ENCODE data around the gene RNU6-8.
A peak's percentile ranks its signal among the peaks of the same experiment; 100 is the strongest.

Gene RNU6-8

GRCh38 chr14:32202998-32203882, at the start of gene RNU6-8:
Gene RNU6-8, minus strand, starts transcription at chr14:32203269.
- peak; percentile 85 for DNase-seq

DNA sequence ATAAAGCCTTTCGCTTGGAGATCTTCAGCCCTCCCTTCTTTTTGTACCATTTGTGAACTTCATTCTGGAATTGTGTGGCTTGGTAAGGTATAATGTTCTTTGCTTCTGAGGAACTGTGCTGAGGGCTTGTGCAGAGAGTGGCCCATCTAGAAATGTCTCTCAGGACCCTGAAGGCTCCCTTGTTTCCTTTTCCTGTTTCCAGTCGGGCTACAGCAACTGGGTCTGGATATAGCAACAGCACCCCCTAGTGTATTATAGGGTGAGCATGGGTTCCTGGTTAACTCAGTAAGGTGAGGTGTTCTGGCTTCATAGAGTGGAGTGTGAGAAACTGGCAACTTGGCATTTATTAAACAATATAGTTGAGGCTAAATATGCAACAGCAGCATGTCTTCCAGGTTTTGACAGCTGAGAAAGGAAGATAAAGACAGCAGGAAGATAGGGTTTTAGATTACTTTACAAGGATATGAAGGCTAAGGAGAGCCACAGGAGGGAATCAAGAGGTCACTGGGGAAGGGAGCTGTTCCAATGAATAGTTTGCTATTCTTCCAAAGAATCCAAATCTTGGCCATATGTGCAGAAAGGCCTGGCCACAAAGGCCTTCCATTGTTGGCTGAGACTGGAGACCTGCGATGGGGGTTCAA, 49.1 kb upstream of the RNU6-8 start:
- peak; percentile 78 for DNase-seq

GRCh38 chr14:32251530-32251929, 48.5 kb upstream of the RNU6-8 start:
- DNase-seq: no peak

DNA sequence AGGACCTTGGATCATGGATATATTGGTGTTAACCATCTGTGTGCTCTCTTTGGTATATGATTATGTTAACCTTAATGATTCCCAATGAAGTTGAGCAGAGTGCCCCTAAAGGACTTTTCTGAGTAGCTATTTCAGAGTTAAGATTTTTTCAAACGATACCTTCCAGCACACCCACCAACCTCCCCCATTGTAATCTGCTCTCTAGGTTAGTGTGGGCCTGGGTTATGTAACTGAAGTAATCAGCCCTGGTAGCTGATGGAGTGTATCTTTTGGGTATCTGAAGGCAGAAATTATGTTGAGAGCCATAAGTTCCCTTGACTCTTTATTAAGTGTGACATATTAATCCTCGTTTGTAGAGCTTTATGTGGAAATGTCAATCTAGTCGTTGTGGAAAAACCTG, 47.6 kb upstream of the RNU6-8 start:
- no peak for DNase-seq

DNA sequence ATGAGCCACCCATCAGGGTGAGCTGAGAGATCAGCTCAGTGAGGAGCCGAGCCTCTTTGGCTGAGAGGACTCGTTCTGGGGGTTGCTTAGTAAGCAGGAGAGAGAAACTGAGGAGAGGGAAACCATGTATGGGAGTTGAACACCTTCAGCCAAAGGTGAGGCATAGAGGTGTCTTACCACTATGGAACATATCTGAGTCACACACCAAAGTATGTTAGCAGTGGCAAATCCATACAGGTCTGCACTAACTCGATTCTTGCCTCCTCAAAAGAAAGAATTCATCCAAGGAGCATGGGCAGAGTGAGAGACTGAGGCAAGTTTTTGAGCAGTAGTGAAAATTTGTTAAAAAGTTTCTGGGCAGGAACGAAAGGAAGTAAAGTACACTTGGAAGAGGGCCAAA, 46.7 kb upstream of the RNU6-8 start:
- no peak for DNase-seq

GRCh38 chr14:32249371-32249770, 46.3 kb upstream of the RNU6-8 start:
- DNase-seq: no peak

GRCh38 chr14:32246751-32247150, 43.7 kb upstream of the RNU6-8 start:
- no peak for DNase-seq

GRCh38 chr14:32244404-32244803, 41.3 kb upstream of the RNU6-8 start:
- DNase-seq: no peak

DNA sequence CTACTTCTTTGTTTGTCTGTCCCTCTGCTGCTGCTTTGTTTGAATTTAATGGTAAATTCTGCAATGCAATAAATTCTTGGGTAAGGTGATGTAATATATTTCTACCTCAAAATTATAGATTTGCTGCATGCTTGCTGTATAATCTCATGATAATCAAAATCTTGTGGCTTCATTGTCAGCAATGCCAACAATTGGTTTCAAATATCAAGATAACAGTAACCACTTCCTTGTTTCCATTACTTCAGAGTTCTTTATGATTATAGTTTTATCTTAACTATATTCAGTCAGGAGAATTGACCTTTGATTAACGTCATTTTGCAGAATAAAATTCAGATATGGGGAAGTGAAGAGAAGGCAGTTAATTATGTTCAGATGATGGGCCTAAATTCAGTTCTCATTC, 30.2 kb upstream of the RNU6-8 start:
- DNase-seq: no peak

GRCh38 chr14:32232481-32232880, 29.4 kb upstream of the RNU6-8 start:
- no peak for DNase-seq

DNA sequence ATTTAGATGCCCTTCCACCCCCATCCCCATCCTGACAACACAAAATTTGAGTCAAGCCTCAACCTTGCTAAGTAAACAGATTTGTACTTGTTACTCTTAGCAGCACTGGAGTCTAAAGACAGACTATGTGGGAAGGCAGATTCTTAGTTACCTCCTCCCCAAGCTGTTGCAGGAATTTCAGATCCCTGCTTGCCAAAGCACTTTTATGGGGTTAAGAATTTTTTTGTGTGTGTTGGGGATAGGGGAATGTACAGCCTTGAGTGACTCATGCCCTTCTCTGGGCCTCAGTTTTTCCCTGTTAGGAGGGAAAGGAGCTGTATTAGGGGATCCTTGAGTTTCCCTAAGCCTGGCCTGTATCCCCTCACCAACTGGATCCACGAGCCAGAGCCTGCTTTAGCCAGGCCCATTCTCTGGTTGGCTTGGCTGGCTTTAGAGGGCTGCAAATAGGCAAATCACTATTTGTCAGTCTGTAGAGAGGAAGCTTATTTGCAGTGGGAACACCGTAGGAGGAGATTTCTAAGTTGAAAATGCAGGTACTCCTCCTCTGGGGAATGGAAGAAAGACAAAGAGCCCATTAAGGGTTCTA, 27.7 kb upstream of the RNU6-8 start:
- no peak for DNase-seq

DNA sequence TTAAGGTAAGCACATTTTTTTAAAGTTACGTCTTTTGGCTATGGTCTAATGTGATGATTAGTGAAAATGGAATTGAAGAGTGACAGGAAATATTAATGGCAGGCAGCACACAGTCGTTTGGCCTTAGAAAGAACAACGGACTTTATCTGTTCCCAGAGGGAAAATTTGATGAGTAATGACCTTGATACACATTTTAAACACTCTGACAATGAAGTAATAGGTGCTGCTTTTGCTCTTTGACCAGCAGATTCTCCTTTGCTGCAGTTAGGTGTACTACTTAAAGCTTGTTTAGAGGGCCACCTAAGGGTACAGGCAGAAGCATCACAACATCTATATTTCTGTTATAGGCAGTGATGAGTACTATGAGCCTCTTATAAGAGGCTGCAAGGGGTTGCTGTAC, 27.1 kb upstream of the RNU6-8 start:
- no peak for DNase-seq

DNA sequence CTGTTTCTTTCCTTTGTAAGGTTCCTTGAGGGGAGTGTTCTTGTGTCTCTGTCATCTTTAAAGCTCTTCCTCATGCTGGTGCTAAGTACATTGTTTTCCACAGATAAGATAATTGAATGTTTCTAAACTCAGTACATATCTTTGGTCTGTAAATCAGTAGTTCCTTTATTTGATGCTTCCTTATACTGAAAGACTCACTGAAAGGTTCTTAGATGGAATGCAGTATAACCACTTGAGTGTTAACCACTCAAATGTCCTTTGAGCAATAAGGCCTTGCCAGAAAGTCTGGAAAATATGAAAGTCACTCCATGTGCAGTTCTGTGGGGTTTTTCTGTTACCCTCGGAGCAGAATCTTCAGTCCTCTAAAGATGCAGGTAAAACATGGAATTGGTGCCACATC, 23.0 kb upstream of the RNU6-8 start:
- no peak for DNase-seq

DNA sequence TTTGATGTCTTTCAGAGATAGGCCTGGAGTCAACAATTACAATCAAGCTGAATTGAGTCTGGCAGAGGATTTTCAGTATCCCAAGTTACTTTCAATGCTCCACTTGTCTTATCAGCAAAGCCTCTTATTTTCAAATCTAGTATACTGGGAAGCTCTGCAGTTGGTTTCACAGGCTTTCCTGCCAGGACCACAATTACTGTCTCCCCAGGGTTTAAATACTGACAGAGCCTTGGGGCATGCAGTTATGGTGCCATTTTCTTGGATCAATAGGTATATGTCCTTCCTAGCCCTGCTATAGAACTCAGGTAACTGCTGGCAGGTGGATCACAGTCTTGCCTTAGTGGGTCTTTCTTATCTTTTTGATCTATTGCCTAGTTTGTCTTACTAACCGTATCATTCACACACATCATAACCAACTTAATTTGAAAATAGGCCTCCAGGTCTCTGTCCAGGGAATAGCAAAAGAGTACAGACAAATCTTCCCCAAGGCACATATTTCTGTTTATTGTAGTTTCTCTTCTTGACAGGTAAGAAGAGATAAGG, 22.4 kb upstream of the RNU6-8 start:
- no peak for DNase-seq

DNA sequence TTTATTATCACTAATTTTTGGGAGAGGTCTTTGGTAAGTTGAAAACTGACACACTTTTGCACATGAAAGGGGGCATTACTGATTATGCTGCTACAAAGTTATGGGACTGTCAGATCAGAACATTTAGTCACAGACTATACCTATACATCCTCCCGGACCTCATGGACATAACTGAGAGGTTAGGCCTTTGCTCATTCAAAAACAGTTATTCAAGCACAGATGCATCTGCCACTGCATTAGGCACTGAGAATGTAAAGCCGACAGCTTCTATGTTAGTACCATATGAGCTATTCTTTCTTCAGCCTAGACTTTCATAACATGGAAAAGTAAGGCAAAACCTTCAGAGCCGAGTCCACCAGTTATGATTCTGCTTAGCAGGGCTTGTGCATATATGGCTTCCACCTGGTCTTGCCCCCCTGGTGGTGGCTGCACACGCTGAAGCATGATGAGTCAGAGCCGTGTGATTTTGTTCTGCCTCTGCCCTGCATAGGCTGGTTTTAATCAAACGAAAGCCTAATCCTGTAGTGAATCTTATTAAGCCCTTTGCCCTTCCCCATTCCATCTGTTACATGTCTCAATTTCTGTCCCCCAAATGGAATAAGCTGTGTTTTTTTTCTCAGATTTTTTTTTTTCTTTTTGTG, 21.8 kb upstream of the RNU6-8 start:
- DNase-seq: peak; percentile 44

- DNase-seq: no peak
Observed at GRCh38 chr14:32217301-32217700, 14.2 kb upstream of the RNU6-8 start.

- DNase-seq: no peak
Observed at GRCh38 chr14:32212833-32213232, 9.8 kb upstream of the RNU6-8 start.

DNA sequence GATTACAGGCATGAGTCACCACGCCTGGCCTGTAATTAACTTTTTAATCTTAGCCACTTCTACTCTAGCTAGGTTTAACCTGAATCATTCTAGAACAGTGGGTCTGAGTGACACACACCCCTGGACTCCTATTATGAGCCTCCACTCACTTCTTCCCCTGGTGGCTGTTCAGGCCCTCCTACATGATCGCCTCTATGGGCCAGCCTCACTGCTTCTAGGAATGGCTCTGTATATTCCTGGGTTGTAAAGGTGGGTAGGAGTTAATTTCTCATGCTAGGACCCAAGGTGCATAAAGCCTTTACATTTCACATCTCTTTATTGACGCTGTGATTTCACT, 8.0 kb upstream of the RNU6-8 start:
- DNase-seq: no peak

DNA sequence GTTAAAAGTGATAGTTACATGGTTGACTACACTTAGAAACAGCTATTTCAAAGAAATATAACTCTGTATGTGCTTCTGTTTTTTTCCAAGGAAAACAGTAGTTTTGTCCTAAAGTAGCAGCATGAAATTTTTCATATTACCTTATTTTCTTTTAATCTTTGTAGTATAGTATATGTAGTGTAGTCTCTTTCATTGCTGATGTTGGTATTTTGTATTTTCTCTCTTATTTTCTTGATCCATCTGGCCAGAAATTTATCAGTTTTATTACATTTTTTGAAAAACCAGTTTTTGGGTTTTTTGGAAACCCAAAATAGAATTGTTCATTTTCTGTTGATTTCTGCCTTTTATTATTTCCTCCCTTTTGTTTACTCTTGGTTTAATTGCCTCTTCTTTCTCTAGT, 6.4 kb upstream of the RNU6-8 start:
- no peak for DNase-seq

GRCh38 chr14:32208490-32208889, 5.4 kb upstream of the RNU6-8 start:
- DNase-seq: no peak

DNA sequence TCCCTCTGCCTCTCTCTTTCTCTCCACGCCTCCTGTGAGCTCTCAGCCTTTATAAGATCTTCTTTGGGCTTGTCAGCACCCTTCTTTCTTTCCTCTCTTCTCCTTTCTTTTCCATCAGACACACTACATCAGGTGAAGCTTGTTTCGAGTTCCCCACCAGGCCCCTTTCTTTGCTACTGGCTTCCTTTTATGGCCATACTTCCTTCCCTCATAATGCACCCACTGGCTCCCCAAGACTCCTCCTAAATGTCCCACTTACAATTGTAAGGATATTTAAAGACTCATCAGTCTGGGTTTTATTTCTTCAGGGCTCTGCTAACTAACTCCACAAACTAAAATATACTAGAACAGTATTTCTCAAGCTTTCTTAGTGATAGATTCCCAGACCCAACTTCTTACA, 3.5 kb upstream of the RNU6-8 start:
- DNase-seq: no peak

GRCh38 chr14:32205984-32206383, 2.9 kb upstream of the RNU6-8 start:
- DNase-seq: no peak

- DNase-seq: no peak
Observed at GRCh38 chr14:32205554-32205953, 2.5 kb upstream of the RNU6-8 start.

Measured in NCI-H2227 treated with DMSO at 0.1 percent for 48 hours (cell line).